Panc1 (cell line): ENCODE data around the gene GPR52. TPM values are rescaled to one million over a fixed set of nuclear protein-coding genes. Genes with fewer than 3 reads are reported as not detected.

Experiments used
- ATAC-seq: fragments of 200-7000 bp; cut with Tn5 transposase; 2 replicates; pipeline ENCODE4 v1.9.1; 2020; ENCODE audit warnings: mild to moderate bottlenecking, moderate library complexity
- BruUV-seq: library from RNA; stranded (reverse); fragments of 400-500 nt; replicated peaks from 2 replicates; lab custom pipeline; 2021; lab: Mats Ljungman, UMichigan
- CTCF ChIA-PET: fragments of 300-600 bp; sonication (Branson Sonifier 250); formaldehyde crosslinking; loops from one replicate; lab custom pipeline; 2022; ENCODE audit warnings: antibody characterized with exemption; lab: Charles Lee
- POLR2A ChIA-PET: fragments of 300-600 bp; sonication (Branson Sonifier 250); formaldehyde crosslinking; loops from one replicate; lab custom pipeline; 2022; ENCODE audit warnings: antibody characterized with exemption; lab: Charles Lee
- DNase-seq: peaks from one replicate; pipeline ENCODE4 v3.0.0-alpha.2; 2010; ENCODE audit warnings: low read depth, low spot score
- H3K27ac ChIP-seq: 2 replicates; pipeline ENCODE4 v1.5.1; 2011; ENCODE audit warnings: mild to moderate bottlenecking, low read length, inconsistent platforms
- H3K27me3 ChIP-seq: fragments of 200-500 bp; sonication (Bioruptor generic); 2 replicates; pipeline ENCODE4 v1.6.0; 2014; ENCODE audit warnings: low read length, inconsistent platforms; ENCODE audit not compliant: control insufficient read depth, insufficient read depth
- H3K36me3 ChIP-seq: fragments of 200-500 bp; sonication (Bioruptor generic); 2 replicates; pipeline ENCODE4 v1.5.1; 2014; ENCODE audit warnings: inconsistent platforms, mild to moderate bottlenecking, low read length, moderate library complexity; ENCODE audit not compliant: control insufficient read depth, insufficient read depth
- H3K4me1 ChIP-seq: 2 replicates; pipeline ENCODE4 v1.5.1; 2011; ENCODE audit warnings: inconsistent platforms, mild to moderate bottlenecking, low read length, moderate library complexity; ENCODE audit not compliant: control insufficient read depth, insufficient read depth
- H3K4me3 ChIP-seq, 2 experiments: 2 replicates each; pipeline ENCODE4 v1.5.1; 2011 to 2012; ENCODE audit warnings: low read depth in 2 of 2, low read length in 2 of 2, mild to moderate bottlenecking in 2 of 2, inconsistent platforms in 1 of 2, moderate library complexity in 1 of 2
- H3K9me3 ChIP-seq: fragments of 200-500 bp; sonication (Bioruptor generic); 2 replicates; pipeline ENCODE4 v1.5.1; 2014; ENCODE audit warnings: low read depth, mild to moderate bottlenecking, inconsistent platforms, low read length, moderate library complexity; ENCODE audit not compliant: control insufficient read depth, insufficient read depth
- CTCF ChIP-seq: fragments of 450-650 bp; IDR thresholded peaks from 2 replicates; pipeline ENCODE4 v1.5.1; 2017; ENCODE audit warnings: mild to moderate bottlenecking
- POLR2AphosphoS5 ChIP-seq: IDR thresholded peaks from 2 replicates; pipeline ENCODE4 v1.6.1; 2012; ENCODE audit warnings: mild to moderate bottlenecking, low read depth, low read length, moderate library complexity
- REST ChIP-seq, 2 experiments: IDR thresholded peaks; 2 replicates each; pipeline ENCODE4 v1.6.1; 2011 to 2012; ENCODE audit warnings: low read depth in 2 of 2, control low read depth in 1 of 2, low read length in 1 of 2, mild to moderate bottlenecking in 1 of 2, moderate library complexity in 1 of 2; ENCODE audit not compliant: insufficient read depth in 1 of 2
- in situ Hi-C: cut with HindIII; loops from 2 replicates; pipeline ENCODE4 v1.10.0; 2016; ENCODE audit warnings: low sequenced_read_pairs, low pct_unique_long_range_greater_than_20kb
- intact Hi-C: fragments of 100-400 bp; cut with micrococcal nuclease; formaldehyde crosslinking; loops from one replicate; pipeline ENCODE4 v1.10.0; 2022; ENCODE audit not compliant: unreplicated experiment
- total RNA-seq: library from RNA; stranded (reverse); gene quantifications from one replicate; pipeline ENCODE4 v1.2.1, GENCODE V29; 2021; ENCODE audit not compliant: unreplicated experiment

Gene GPR52
- total RNA-seq, 1 experiment from 2014 or later = 0.87 TPM

GRCh38 chr1:174413632-174414031 is 34.1 kb upstream of the GPR52 start:
- no peak for DNase-seq
- H3K4me3 ChIP-seq = no peak overlapping the region
- TF ChIP-seq REST (IDR thresholded peaks at IDR 0.05; ENCODE audit: insufficient read depth in 1 of 2, low read depth in 2 of 2, low read length in 1 of 2) = no peak
- TF ChIP-seq CTCF = peak; percentile 52
- no peak overlapping the region for H3K27ac ChIP-seq
- intact Hi-C loops (no loop called here), in situ Hi-C loops (no loop called here)
- no peaks in the 10 kb centered on the region for H3K36me3 ChIP-seq
- H3K9me3 ChIP-seq = no peaks in the 10 kb centered on the region
- CTCF ChIA-PET = interaction anchor here (0.7 kb wide), 1 partner anchor 17 kb away, joined by 3 read pairs; no protein-coding TSS in a partner anchor
- H3K4me1 ChIP-seq = no peaks in the 10 kb centered on the region
- no peak for ATAC-seq
- POLR2A ChIA-PET = no interaction called here
- BruUV-seq = no TSS peak
- H3K27me3 ChIP-seq = no peaks in the 10 kb centered on the region

- Histone ChIP-seq H3K9me3 (no peaks in the 10 kb centered on the region), H3K4me1 (no peaks in the 10 kb centered on the region), H3K4me3 (no peak overlapping the region), H3K27ac (no peak overlapping the region), H3K36me3 (no peaks in the 10 kb centered on the region), H3K27me3 (no peaks in the 10 kb centered on the region)
- BruUV-seq = no TSS peak
- DNase-seq = no peak
- ChIA-PET POLR2A (no interaction called here), CTCF (interaction anchor here (0.7 kb wide), 1 partner anchor 17 kb away, joined by 3 read pairs; no protein-coding TSS in a partner anchor)
- intact Hi-C loops (no loop called here), in situ Hi-C loops (no loop called here)
- TF ChIP-seq REST (IDR thresholded peaks at IDR 0.05; ENCODE audit: insufficient read depth in 1 of 2, low read depth in 2 of 2, low read length in 1 of 2) = no peak
- TF ChIP-seq POLR2AphosphoS5 = no peak
- TF ChIP-seq CTCF = no peak
- no peak for ATAC-seq
These were observed 33.6 kb upstream of the GPR52 start for GRCh38 chr1:174414203-174414602.
